HG02571 (cell line): ENCODE results near the gene CNTN4.

ENCODE experiments used
- ATAC-seq: cut with Tn5 transposase; IDR thresholded peaks from one replicate; pipeline ENCODE4 v1.9.1; 2021; ENCODE audit warnings: mild to moderate bottlenecking, moderate library complexity; ENCODE audit not compliant: unreplicated experiment

The CNTN4 gene

GRCh38 chr3:2250783-2251182 is 152.1 kb downstream of the CNTN4 start:
- no peak for ATAC-seq

GRCh38 chr3:2261747-2262146 is 163.1 kb downstream of the CNTN4 start:
- ATAC-seq = no peak

- no peak for ATAC-seq
Measured at GRCh38 chr3:2262204-2262603, 163.5 kb downstream of the CNTN4 start.

- no peak for ATAC-seq
Measured at GRCh38 chr3:2266606-2267005, 167.9 kb downstream of the CNTN4 start.

GRCh38 chr3:2268779-2269178 is 170.1 kb downstream of the CNTN4 start:
- ATAC-seq = no peak

- ATAC-seq = no peak
Measured at GRCh38 chr3:2274526-2274925, 175.9 kb downstream of the CNTN4 start.

- no peak for ATAC-seq
Measured at GRCh38 chr3:2283818-2284217, 185.2 kb downstream of the CNTN4 start.

GRCh38 chr3:2300938-2301337 is 202.3 kb downstream of the CNTN4 start:
- no peak for ATAC-seq

- no peak for ATAC-seq
Measured at GRCh38 chr3:2301361-2301760, 202.7 kb downstream of the CNTN4 start.

- ATAC-seq = no peak
Measured at GRCh38 chr3:2303566-2303965, 204.9 kb downstream of the CNTN4 start.

GRCh38 chr3:2311022-2311421 is 212.4 kb downstream of the CNTN4 start:
- ATAC-seq = no peak

- ATAC-seq = no peak
Measured at GRCh38 chr3:2317521-2317920, 218.9 kb downstream of the CNTN4 start.

GRCh38 chr3:2334921-2335320 is 236.3 kb downstream of the CNTN4 start:
- ATAC-seq = no peak

- no peak for ATAC-seq
Measured at GRCh38 chr3:2343031-2343682, 244.5 kb downstream of the CNTN4 start.

- no peak for ATAC-seq
Measured at GRCh38 chr3:2352134-2352762, 253.6 kb downstream of the CNTN4 start.

GRCh38 chr3:2354702-2355101 is 256.0 kb downstream of the CNTN4 start:
- no peak for ATAC-seq

GRCh38 chr3:2356298-2356950 is 257.8 kb downstream of the CNTN4 start:
- ATAC-seq = no peak

- ATAC-seq = no peak
Measured at GRCh38 chr3:2360815-2361214, 262.1 kb downstream of the CNTN4 start.

GRCh38 chr3:2362122-2362521 is 263.5 kb downstream of the CNTN4 start:
- no peak for ATAC-seq

- no peak for ATAC-seq
Measured at GRCh38 chr3:2363854-2364253, 265.2 kb downstream of the CNTN4 start.

GRCh38 chr3:2370317-2370716 is 271.7 kb downstream of the CNTN4 start:
- ATAC-seq = no peak

GRCh38 chr3:2372306-2372705 is 273.6 kb downstream of the CNTN4 start:
- ATAC-seq = no peak
